OCI-LY7 (cell line): Measurements from ENCODE around the gene MUL1. TPM values are rescaled to one million over a fixed set of nuclear protein-coding genes. Genes with fewer than 3 reads are reported as not detected.
A peak's percentile ranks its signal among the peaks of the same experiment; 100 is the strongest.

Source experiments
- BruUV-seq: library from RNA; stranded (reverse); fragments of 400-500 nt; replicated peaks from 2 replicates; lab custom pipeline; 2021; lab: Mats Ljungman, UMichigan
- CTCF ChIA-PET: fragments of 300-600 bp; sonication (Branson Sonifier 250); formaldehyde crosslinking; loops from one replicate; lab custom pipeline; 2022; ENCODE audit warnings: antibody characterized with exemption; ENCODE audit not compliant: unreplicated experiment; lab: Charles Lee
- POLR2A ChIA-PET: fragments of 300-600 bp; sonication (Branson Sonifier 250); formaldehyde crosslinking; loops from one replicate; lab custom pipeline; 2022; ENCODE audit warnings: antibody characterized with exemption; lab: Charles Lee
- DNase-seq: peaks from one replicate; pipeline ENCODE4 v3.0.0-alpha.2; 2015; ENCODE audit warnings: low spot score
- H2AFZ ChIP-seq: fragments of 200-600 bp; sonication (generic), shearing (Covaris generic); 2 replicates; pipeline ENCODE4 v1.6.1; 2014; ENCODE audit warnings: mild to moderate bottlenecking, antibody characterized with exemption, low read length, moderate library complexity
- H3K27ac ChIP-seq: fragments of 200-600 bp; sonication (generic); 2 replicates; pipeline ENCODE4 v1.5.1; 2014; ENCODE audit warnings: mixed run types, low read depth, mild to moderate bottlenecking, moderate library complexity, low read length, inconsistent platforms; ENCODE audit not compliant: poor library complexity, severe bottlenecking
- H3K36me3 ChIP-seq: fragments of 200-600 bp; sonication (generic); 2 replicates; pipeline ENCODE4 v1.6.1; 2014; ENCODE audit warnings: mild to moderate bottlenecking, antibody characterized with exemption, low read length, moderate library complexity, mixed read lengths; ENCODE audit not compliant: insufficient read depth
- H3K4me1 ChIP-seq: fragments of 200-600 bp; sonication (generic); 2 replicates; pipeline ENCODE4 v1.5.1; 2014; ENCODE audit warnings: mild to moderate bottlenecking, low read length; ENCODE audit not compliant: insufficient read depth, poor library complexity, severe bottlenecking
- H3K4me2 ChIP-seq: fragments of 200-600 bp; sonication (generic); 2 replicates; pipeline ENCODE4 v1.6.1; 2014; ENCODE audit warnings: mild to moderate bottlenecking, low read length
- H3K4me3 ChIP-seq: fragments of 200-600 bp; sonication (generic); 2 replicates; pipeline ENCODE4 v1.5.1; 2014; ENCODE audit warnings: mild to moderate bottlenecking, low read depth, low read length; ENCODE audit not compliant: poor library complexity, severe bottlenecking
- H3K79me2 ChIP-seq: fragments of 200-600 bp; sonication (generic); 2 replicates; pipeline ENCODE4 v1.6.1; 2016; ENCODE audit warnings: low read depth, mild to moderate bottlenecking, low read length, moderate library complexity, mixed read lengths; ENCODE audit not compliant: insufficient read depth
- H3K9me2 ChIP-seq: fragments of 200-600 bp; sonication (generic); 2 replicates; pipeline ENCODE4 v1.6.1; 2016; ENCODE audit warnings: mild to moderate bottlenecking, low read length, mixed read lengths; ENCODE audit not compliant: insufficient read depth
- H3K9me3 ChIP-seq: fragments of 200-600 bp; sonication (generic); 2 replicates; pipeline ENCODE4 v1.6.1; 2014; ENCODE audit warnings: mild to moderate bottlenecking, mixed run types, low read length, mixed read lengths
- H4K20me1 ChIP-seq: fragments of 200-600 bp; sonication (generic); 2 replicates; pipeline ENCODE4 v1.6.1; 2014; ENCODE audit warnings: mild to moderate bottlenecking, antibody characterized with exemption, low read length, moderate library complexity, mixed read lengths; ENCODE audit not compliant: insufficient read depth
- EZH2phosphoT487 ChIP-seq: fragments of 200-600 bp; sonication (generic); IDR thresholded peaks from 2 replicates; pipeline ENCODE4 v1.6.1; 2018; ENCODE audit warnings: low read depth, borderline replicate concordance, mild to moderate bottlenecking, mixed run types, antibody characterized with exemption, low read length, moderate library complexity, mixed read lengths
- intact Hi-C: fragments of 100-400 bp; cut with micrococcal nuclease; formaldehyde crosslinking; loops from one replicate; pipeline ENCODE4 v1.10.0; 2022; ENCODE audit not compliant: unreplicated experiment
- total RNA-seq, 2 experiments: library from RNA; depleted of rRNA in 1 of 2; stranded (reverse); fragments of >200 nt in 1 of 2; shearing (Covaris generic) in 1 of 2; gene quantifications; 2 replicates each; pipeline ENCODE4 v1.2.3, GENCODE V29; 2014 to 2022
- TF ChIP-seq, protein P1 (sequence below): fragments of 200-600 bp; sonication (generic); conservative IDR thresholded peaks from 2 replicates; pipeline ENCODE4 v1.5.1; 2014; ENCODE audit warnings: mild to moderate bottlenecking, antibody characterized with exemption, low read length, moderate library complexity, mixed read lengths

MUL1 gene
- total RNA-seq, 2 experiments from 2014 or later = 16.3 to 25.2 TPM

DNA sequence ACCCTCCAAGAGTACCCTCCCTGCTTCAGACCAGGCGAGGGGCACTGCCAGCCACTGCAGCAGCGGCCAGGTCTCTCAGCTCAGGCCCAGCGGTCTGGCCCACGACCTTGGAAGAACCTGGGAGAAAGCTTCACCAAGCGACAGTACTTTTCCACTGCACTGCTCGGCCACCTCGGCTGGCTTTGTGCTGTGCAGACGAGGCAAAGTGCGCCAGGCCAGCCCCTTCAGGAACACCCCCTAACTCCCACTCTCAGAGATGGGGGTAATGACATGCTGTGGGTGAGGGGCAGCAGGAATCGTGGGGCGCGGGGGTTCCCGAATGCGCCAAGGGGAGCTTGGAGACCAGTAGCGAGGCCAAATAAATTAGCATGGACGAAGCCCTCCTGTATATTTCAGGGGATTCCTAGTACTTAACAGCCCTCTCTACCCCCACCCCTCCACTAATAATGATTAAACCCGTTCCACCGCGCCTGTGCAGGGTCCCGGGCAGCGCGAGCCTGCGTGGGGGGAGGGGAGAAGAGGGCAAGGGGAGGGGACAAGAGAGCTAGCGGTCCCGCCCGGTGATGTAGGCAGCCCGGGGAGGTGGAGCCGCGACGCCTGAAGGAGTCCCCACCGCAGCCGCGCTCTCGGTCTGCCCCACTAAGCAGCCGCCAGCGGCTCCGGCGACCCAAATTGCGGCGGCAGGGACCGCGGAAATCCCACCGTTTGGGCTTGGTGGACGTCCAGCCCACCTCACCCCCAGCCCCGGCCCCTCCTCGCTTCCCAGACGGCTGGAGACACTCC, 44.2 kb upstream of the MUL1 start, which contains the start of gene FAM43B:
Gene FAM43B (plus strand): TSS at position 629 of the 783 bp plus-strand sequence. CDS start 401 bp downstream, outside the sequence.
- intact Hi-C loops = no loop called here
- ChIA-PET POLR2A (interaction anchor here (0.5 kb wide), 1 partner anchor 179 kb away, joined by 3 read pairs; no protein-coding TSS in a partner anchor), CTCF (interaction anchor here (0.8 kb wide), 1 partner anchor 286 kb away, joined by 3 read pairs; no protein-coding TSS in a partner anchor)
- BruUV-seq = no TSS peak
- Histone ChIP-seq H3K4me1 (peaks cover 22% of the 10 kb centered on the region), H3K79me2 (no peaks in the 10 kb centered on the region), H3K9me2 (no peaks in the 10 kb centered on the region), H3K4me3 (no peak within 1 kb of the TSS), H2AFZ (peak within 1 kb of the TSS; percentile 48; the same call in 1 of the 2 replicates), H3K4me2 (peak within 1 kb of the TSS; percentile 55), H3K27ac (no peak within 1 kb of the TSS), H3K36me3 (no peaks in the 10 kb centered on the region), H4K20me1 (no peaks in the 10 kb centered on the region), H3K9me3 (no peaks in the 10 kb centered on the region)
- DNase-seq = no peak
- TF ChIP-seq EZH2phosphoT487 = no peak
- TF ChIP-seq, protein P1, sequence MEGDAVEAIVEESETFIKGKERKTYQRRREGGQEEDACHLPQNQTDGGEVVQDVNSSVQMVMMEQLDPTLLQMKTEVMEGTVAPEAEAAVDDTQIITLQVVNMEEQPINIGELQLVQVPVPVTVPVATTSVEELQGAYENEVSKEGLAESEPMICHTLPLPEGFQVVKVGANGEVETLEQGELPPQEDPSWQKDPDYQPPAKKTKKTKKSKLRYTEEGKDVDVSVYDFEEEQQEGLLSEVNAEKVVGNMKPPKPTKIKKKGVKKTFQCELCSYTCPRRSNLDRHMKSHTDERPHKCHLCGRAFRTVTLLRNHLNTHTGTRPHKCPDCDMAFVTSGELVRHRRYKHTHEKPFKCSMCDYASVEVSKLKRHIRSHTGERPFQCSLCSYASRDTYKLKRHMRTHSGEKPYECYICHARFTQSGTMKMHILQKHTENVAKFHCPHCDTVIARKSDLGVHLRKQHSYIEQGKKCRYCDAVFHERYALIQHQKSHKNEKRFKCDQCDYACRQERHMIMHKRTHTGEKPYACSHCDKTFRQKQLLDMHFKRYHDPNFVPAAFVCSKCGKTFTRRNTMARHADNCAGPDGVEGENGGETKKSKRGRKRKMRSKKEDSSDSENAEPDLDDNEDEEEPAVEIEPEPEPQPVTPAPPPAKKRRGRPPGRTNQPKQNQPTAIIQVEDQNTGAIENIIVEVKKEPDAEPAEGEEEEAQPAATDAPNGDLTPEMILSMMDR = no peak

DNA sequence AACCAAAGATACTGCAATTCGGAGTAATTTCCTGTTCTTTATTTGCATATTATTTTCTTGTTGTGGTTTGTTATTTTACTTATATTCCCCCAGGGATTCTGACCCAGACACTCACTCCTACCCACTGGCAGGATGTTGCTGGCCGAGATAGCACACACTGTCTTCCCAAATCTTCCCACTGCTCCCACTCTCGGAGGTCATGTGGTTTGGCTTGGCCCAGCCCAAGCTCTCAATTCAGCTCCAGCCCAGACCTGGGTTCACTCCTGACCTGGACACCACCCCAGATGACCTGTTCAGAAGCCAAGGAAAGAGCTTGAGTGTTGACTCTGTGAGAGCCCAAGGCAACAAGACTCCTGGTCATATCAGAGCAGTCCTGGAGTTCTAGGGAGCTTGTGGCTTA, 43.2 kb upstream of the MUL1 start:
- Histone ChIP-seq H3K9me3 (no peaks in the 10 kb centered on the region), H4K20me1 (no peaks in the 10 kb centered on the region), H2AFZ (peak overlapping the region; percentile 48), H3K36me3 (no peaks in the 10 kb centered on the region), H3K4me2 (peak overlapping the region; percentile 55), H3K27ac (no peak overlapping the region), H3K79me2 (no peaks in the 10 kb centered on the region), H3K4me3 (peak overlapping the region; percentile 12), H3K4me1 (peaks cover 22% of the 10 kb centered on the region), H3K9me2 (no peaks in the 10 kb centered on the region)
- CTCF ChIA-PET = no interaction called here
- intact Hi-C loops = no loop called here
- POLR2A ChIA-PET = no interaction called here
- no peak for DNase-seq
- no TSS peak for BruUV-seq
- TF ChIP-seq, protein P1 = no peak
- TF ChIP-seq EZH2phosphoT487 = no peak

DNA sequence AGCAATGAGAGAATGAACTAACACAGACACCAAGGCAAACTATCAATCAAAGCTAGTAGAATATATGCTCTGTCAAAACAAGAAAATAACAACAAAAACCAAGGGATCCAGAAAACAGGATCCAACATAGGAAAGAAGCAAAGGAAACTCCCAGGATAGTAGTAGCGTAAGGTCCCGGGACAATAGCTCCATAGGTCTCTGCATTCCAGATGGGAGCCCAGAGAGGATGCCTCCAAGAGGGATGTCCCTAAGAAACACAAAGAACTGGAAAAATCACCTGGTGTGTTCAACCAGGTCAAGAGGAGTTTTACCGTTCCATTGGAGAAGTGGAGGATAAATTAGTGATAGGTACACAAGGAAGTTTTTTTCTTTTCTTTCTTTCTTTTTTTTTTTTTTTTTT, 38.7 kb upstream of the MUL1 start:
- no peak overlapping the region for H3K4me2 ChIP-seq
- H3K79me2 ChIP-seq = no peaks in the 10 kb centered on the region
- H3K27ac ChIP-seq = no peak overlapping the region
- H3K9me3 ChIP-seq = no peaks in the 10 kb centered on the region
- H4K20me1 ChIP-seq = no peaks in the 10 kb centered on the region
- BruUV-seq = no TSS peak
- no peaks in the 10 kb centered on the region for H3K36me3 ChIP-seq
- ChIA-PET POLR2A (interaction anchor here (0.7 kb wide), 1 partner anchor 309 kb away, joined by 3 read pairs; no protein-coding TSS in a partner anchor), CTCF (no interaction called here)
- H3K4me1 ChIP-seq = peaks cover 14% of the 10 kb centered on the region
- intact Hi-C loops = no loop called here
- no peaks in the 10 kb centered on the region for H3K9me2 ChIP-seq
- H3K4me3 ChIP-seq = no peak overlapping the region
- H2AFZ ChIP-seq = no peak overlapping the region
- DNase-seq = no peak
- TF ChIP-seq EZH2phosphoT487 = no peak
- TF ChIP-seq, protein P1 = no peak
